Choroid plexus epithelial cell (primary cell): Measurements from ENCODE around the gene IMMP2L.

ENCODE experiments used
- DNase-seq: peaks from one replicate; pipeline ENCODE4 v3.0.0-alpha.2; 2010; ENCODE audit warnings: low read depth
- H3K4me3 ChIP-seq: 2 replicates; pipeline ENCODE4 v1.5.1; 2011; ENCODE audit warnings: low read depth, mild to moderate bottlenecking, control low read depth, low read length, moderate library complexity
- TF ChIP-seq, protein P1 (sequence below): conservative IDR thresholded peaks from 2 replicates; pipeline ENCODE4 v1.5.1; 2011; ENCODE audit warnings: low read depth, mild to moderate bottlenecking, control low read depth, inconsistent platforms, low read length, moderate library complexity

The IMMP2L gene

DNA sequence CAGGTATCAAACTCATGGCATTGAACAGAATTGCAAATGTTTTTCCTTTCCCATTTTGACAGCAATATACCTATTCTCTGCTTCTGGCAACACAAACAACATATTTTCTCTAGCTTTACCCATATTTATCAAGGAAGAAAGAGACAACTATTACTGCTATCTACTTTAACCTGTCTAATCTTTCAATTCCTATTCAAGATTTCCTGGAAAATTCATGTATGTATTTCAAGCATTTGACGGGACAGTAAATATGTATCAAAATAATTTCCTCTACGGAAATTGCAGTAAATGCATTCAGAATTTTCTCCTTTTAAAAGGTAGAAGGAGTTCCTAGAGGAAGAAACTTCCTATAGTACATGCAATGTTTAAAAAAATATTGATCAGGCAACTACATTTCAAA is 650.7 kb downstream of the IMMP2L start:
- H3K4me3 ChIP-seq = no peak overlapping the region
- TF ChIP-seq, protein P1, sequence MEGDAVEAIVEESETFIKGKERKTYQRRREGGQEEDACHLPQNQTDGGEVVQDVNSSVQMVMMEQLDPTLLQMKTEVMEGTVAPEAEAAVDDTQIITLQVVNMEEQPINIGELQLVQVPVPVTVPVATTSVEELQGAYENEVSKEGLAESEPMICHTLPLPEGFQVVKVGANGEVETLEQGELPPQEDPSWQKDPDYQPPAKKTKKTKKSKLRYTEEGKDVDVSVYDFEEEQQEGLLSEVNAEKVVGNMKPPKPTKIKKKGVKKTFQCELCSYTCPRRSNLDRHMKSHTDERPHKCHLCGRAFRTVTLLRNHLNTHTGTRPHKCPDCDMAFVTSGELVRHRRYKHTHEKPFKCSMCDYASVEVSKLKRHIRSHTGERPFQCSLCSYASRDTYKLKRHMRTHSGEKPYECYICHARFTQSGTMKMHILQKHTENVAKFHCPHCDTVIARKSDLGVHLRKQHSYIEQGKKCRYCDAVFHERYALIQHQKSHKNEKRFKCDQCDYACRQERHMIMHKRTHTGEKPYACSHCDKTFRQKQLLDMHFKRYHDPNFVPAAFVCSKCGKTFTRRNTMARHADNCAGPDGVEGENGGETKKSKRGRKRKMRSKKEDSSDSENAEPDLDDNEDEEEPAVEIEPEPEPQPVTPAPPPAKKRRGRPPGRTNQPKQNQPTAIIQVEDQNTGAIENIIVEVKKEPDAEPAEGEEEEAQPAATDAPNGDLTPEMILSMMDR = no peak
- DNase-seq = no peak

DNA sequence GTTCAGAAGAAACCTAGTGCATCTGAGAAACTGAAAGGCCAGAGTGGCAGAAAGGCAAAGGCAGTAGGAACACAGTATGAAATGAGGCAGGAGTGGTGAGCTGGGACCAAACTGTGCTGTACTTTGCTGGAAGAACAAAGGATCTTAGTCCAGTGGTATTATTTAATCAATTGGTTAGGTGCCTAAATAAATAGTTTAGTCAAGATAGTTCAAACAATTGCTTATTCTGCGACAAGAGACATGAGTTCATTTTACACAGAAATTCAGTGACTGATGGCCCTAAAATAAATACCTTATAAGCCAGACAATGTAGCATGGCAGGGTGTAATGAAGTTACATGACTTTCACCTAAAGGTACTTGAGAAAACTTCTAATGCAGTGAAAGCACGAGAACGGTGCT is 653.2 kb downstream of the IMMP2L start:
- TF ChIP-seq, protein P1 = no peak
- DNase-seq = no peak
- no peak overlapping the region for H3K4me3 ChIP-seq

DNA sequence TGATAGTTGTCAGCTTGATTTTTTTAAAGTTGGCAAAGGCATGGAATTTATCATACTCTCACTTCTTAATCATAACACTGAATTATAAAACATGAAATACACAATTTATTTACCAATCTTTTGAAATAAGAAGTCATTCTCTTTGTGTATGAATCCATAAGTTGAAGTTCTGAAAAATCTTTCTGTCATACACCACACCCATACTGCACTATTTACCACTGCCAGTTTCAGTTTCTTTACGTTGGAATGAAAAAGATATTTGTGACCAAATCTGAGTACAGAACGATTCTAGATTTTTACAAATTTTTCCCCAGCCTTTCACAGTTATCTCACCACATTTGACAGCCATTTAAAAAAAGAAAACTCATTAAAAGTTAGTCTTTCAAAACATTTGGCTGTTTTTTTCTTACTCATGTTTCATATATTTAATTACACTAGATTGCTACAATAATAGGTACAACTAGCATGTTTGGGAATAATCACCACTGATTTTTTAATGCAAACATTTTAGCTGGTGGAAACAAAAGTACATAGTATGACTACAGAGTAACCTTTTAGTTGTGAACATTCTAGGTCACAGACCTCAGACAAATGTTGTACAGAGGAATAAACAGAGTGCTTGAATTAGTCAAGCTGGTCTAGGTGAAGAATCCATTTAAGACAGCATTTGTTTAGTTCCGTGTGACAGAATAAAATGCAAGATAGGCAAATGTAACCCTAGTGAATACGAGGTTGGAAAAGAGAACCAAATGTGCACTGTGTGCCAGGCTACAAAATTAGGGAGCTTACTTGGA is 656.3 kb downstream of the IMMP2L start:
- H3K4me3 ChIP-seq = no peak overlapping the region
- no peak for DNase-seq
- TF ChIP-seq, protein P1 = no peak

DNA sequence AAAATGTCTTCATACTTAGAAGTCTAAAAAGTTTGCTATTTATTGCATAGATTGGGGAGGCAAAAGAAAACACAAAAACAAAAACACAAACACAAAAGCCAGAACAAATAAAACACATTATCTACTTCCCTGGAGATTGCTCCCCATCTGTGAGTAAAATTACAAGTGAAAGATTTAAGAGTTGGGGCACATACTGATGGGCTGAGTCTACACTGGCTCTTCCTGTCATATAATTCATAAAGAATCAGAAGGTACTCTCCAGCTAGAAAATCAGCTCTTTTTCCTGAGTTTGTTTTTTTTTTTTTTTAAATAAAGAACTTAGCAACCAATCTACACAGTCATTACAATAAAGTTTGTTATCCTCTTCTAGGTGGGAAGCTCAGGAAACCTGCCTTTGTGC is 663.8 kb downstream of the IMMP2L start:
- no peak overlapping the region for H3K4me3 ChIP-seq
- no peak for DNase-seq
- TF ChIP-seq, protein P1 = no peak

DNA sequence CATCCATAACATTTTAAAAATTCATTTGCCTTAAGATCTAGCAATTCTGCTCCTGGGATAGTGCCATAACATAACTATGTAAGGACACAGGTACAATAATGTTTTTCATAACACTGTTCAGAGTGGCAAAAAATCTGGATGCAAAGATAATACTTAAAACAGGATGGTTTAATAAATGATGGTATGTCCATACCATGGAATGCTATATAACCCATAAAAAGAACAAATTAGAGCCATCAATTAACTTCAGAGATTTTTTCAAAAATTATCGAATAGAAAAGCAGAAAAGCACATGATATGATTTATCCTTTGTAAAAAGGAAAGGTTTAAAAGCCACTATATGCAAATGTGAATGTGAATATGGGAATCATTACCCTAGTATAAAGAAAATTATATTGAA is 664.8 kb downstream of the IMMP2L start:
- DNase-seq = no peak
- H3K4me3 ChIP-seq = no peak overlapping the region
- TF ChIP-seq, protein P1 = no peak

DNA sequence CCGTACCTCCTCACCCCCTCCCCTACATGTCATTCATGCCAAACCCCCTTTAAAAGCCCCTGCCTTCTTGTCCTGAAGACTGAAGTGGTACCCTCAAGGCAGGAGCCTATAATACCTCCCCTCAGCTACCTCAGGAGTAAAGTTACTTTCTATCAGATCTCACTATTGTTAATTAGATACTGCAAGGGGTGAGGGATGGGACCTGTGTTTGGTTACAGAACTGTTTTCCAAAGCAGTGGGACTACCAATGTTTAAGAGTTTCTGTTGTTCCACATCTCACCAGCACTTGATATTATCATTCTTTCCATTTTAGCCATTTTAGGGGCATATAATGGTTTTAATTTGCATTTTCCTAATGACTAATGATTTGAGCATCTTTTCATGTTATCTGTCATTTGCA is 668.2 kb downstream of the IMMP2L start:
- no peak overlapping the region for H3K4me3 ChIP-seq
- no peak for DNase-seq
- TF ChIP-seq, protein P1 = no peak

DNA sequence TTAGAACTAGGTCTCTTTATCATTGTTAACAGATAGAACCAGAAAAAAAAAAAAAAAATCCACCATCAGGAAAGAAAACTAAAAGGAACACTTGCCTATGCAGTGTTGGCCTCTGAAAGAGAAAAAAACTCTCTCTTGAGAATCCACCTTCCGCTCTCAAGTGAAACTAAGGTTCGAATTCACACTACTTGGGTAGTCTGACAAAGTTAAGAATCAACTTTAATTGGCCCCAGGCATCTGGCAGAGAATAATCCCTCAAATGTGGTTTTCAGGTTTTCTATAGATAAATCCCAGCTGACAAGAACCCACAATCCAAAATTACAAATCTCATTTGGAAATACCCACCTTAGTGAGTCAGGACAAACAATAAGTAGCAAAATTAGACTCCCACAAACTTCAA is 671.1 kb downstream of the IMMP2L start:
- TF ChIP-seq, protein P1 = no peak
- DNase-seq = no peak

More for the DNA sequence above, 671.1 kb downstream of the IMMP2L start:
- H3K4me3 ChIP-seq = no peak overlapping the region
